Glutamatergic neuron (in vitro differentiated cells): Measurements from ENCODE around the gene SPEG. TPM values are rescaled to one million over a fixed set of nuclear protein-coding genes. Genes with fewer than 3 reads are reported as not detected.
A peak's percentile ranks its signal among the peaks of the same experiment; 100 is the strongest.

ENCODE experiments used
- DNase-seq: peaks from one replicate; pipeline ENCODE4 v3.0.0; 2022
- H3K27ac Mint-ChIP-seq: one replicate; pipeline ENCODE4 v1.8.0; 2020; ENCODE audit warnings: mild to moderate bottlenecking, mixed read lengths, inconsistent platforms; ENCODE audit not compliant: unreplicated experiment
- H3K27me3 Mint-ChIP-seq: one replicate; pipeline ENCODE4 v1.8.0; 2020; ENCODE audit warnings: mild to moderate bottlenecking, moderate library complexity, mixed read lengths, inconsistent platforms; ENCODE audit not compliant: unreplicated experiment
- H3K36me3 Mint-ChIP-seq: one replicate; pipeline ENCODE4 v1.8.0; 2020; ENCODE audit warnings: mild to moderate bottlenecking, mixed read lengths, inconsistent platforms; ENCODE audit not compliant: unreplicated experiment
- H3K4me1 Mint-ChIP-seq: one replicate; pipeline ENCODE4 v1.8.0; 2020; ENCODE audit warnings: mild to moderate bottlenecking, low read depth, mixed read lengths, inconsistent platforms; ENCODE audit not compliant: unreplicated experiment
- H3K4me3 Mint-ChIP-seq: one replicate; pipeline ENCODE4 v1.8.0; 2020; ENCODE audit warnings: mild to moderate bottlenecking, mixed read lengths, inconsistent platforms; ENCODE audit not compliant: unreplicated experiment
- H3K9me3 Mint-ChIP-seq: one replicate; pipeline ENCODE4 v1.8.0; 2020; ENCODE audit warnings: mild to moderate bottlenecking, moderate library complexity, mixed read lengths, inconsistent platforms; ENCODE audit not compliant: unreplicated experiment
- CTCF ChIP-seq: fragments of 200-600 bp; sonication (generic); IDR thresholded peaks from one replicate; pipeline ENCODE4 v1.5.0; 2021; ENCODE audit not compliant: partially characterized antibody, unreplicated experiment
- total RNA-seq: library from RNA; stranded (reverse); fragmentation: NEBNext Ultra II Directional; extraction: Animal tissue kit (Norgen Biotek cat#: 25700); gene quantifications from one replicate; pipeline ENCODE4 v1.2.1, GENCODE V29; 2021; ENCODE audit not compliant: unreplicated experiment

SPEG gene
- total RNA-seq, 1 donor from 2014 or later: 92.9 TPM

- DNase-seq: no peak
- H3K9me3 Mint-ChIP-seq: peaks cover 3% of the 10 kb centered on the region
- no peak overlapping the region for H3K27ac Mint-ChIP-seq
- TF ChIP-seq CTCF: no peak
- no peaks in the 10 kb centered on the region for H3K36me3 Mint-ChIP-seq
- H3K27me3 Mint-ChIP-seq: peaks cover 3% of the 10 kb centered on the region
- no peaks in the 10 kb centered on the region for H3K4me1 Mint-ChIP-seq
- peak overlapping the region; percentile 34 for H3K4me3 Mint-ChIP-seq
Measured at GRCh38 chr2:219419012-219419324, 15.7 kb upstream of the SPEG start.

- DNase-seq: no peak
- H3K27ac Mint-ChIP-seq: no peak overlapping the region
- no peaks in the 10 kb centered on the region for H3K36me3 Mint-ChIP-seq
- H3K27me3 Mint-ChIP-seq: peaks cover 3% of the 10 kb centered on the region
- no peaks in the 10 kb centered on the region for H3K4me1 Mint-ChIP-seq
- peak overlapping the region; percentile 57 for H3K4me3 Mint-ChIP-seq
- peaks cover 3% of the 10 kb centered on the region for H3K9me3 Mint-ChIP-seq
- no peak for TF ChIP-seq CTCF
Measured at GRCh38 chr2:219419331-219420197, 15.1 kb upstream of the SPEG start.

GRCh38 chr2:219420687-219421086, 14.0 kb upstream of the SPEG start:
- Mint-ChIP-seq H3K4me1 (no peaks in the 10 kb centered on the region), H3K4me3 (no peak overlapping the region), H3K27ac (no peak overlapping the region), H3K9me3 (peaks cover 3% of the 10 kb centered on the region), H3K36me3 (no peaks in the 10 kb centered on the region), H3K27me3 (peaks cover 5% of the 10 kb centered on the region)
- DNase-seq: no peak
- no peak for TF ChIP-seq CTCF

- no peaks in the 10 kb centered on the region for H3K36me3 Mint-ChIP-seq
- TF ChIP-seq CTCF: no peak
Measured at GRCh38 chr2:219421323-219421722, 13.3 kb upstream of the SPEG start.

GRCh38 chr2:219422952-219423534, 11.6 kb upstream of the SPEG start:
- Mint-ChIP-seq H3K4me1 (no peaks in the 10 kb centered on the region), H3K4me3 (no peak overlapping the region), H3K27ac (no peak overlapping the region), H3K36me3 (no peaks in the 10 kb centered on the region), H3K27me3 (peaks cover 7% of the 10 kb centered on the region), H3K9me3 (peaks cover 3% of the 10 kb centered on the region)
- DNase-seq: no peak
- TF ChIP-seq CTCF: no peak

More at GRCh38 chr2:219421323-219421722, 13.3 kb upstream of the SPEG start:
- Mint-ChIP-seq H3K9me3 (peaks cover 3% of the 10 kb centered on the region), H3K27ac (no peak overlapping the region), H3K4me3 (no peak overlapping the region), H3K27me3 (peaks cover 3% of the 10 kb centered on the region), H3K4me1 (no peaks in the 10 kb centered on the region)
- no peak for DNase-seq
